SU-DHL-6 (cell line): ENCODE results near the gene GNAO1.

Experiments used
- H2AFZ ChIP-seq: fragments of 200-600 bp; sonication (generic); 2 replicates; pipeline ENCODE4 v1.6.1; 2014; ENCODE audit warnings: low read depth, mild to moderate bottlenecking, moderate library complexity, mixed read lengths, antibody characterized with exemption, low read length; ENCODE audit not compliant: severe bottlenecking
- H3F3A ChIP-seq: fragments of 200-600 bp; shearing (Covaris generic); 2 replicates; pipeline ENCODE4 v1.6.0; 2016; ENCODE audit warnings: antibody characterized with exemption, mild to moderate bottlenecking; ENCODE audit not compliant: insufficient read depth
- H3K27ac ChIP-seq: fragments of 200-600 bp; sonication (generic); 2 replicates; pipeline ENCODE4 v1.5.1; 2016; ENCODE audit warnings: low read depth, mild to moderate bottlenecking, low read length, moderate library complexity, mixed read lengths
- H3K27me3 ChIP-seq: fragments of 200-600 bp; sonication (generic), shearing (Covaris generic); 2 replicates; pipeline ENCODE4 v1.6.0; 2014; ENCODE audit warnings: mild to moderate bottlenecking, low read length
- H3K36me3 ChIP-seq: fragments of 200-600 bp; sonication (generic); 2 replicates; pipeline ENCODE4 v1.6.1; 2014; ENCODE audit warnings: mild to moderate bottlenecking, low read length, mixed read lengths
- H3K4me2 ChIP-seq: fragments of 300-600, 200-600 bp; shearing (Covaris generic), sonication (generic); 2 replicates; pipeline ENCODE4 v1.6.0; 2014; ENCODE audit warnings: low read length, low read depth, mild to moderate bottlenecking; ENCODE audit not compliant: poor library complexity, severe bottlenecking
- H3K4me3 ChIP-seq: fragments of 200-600 bp; sonication (generic); 2 replicates; pipeline ENCODE4 v1.5.1; 2014; ENCODE audit warnings: antibody characterized with exemption, low read length, mild to moderate bottlenecking, mixed read lengths; ENCODE audit not compliant: insufficient read depth, poor library complexity, severe bottlenecking
- H3K79me2 ChIP-seq: fragments of 200-600 bp; sonication (generic); 2 replicates; pipeline ENCODE4 v1.6.1; 2014; ENCODE audit warnings: mild to moderate bottlenecking, low read length, moderate library complexity; ENCODE audit not compliant: insufficient read depth
- H3K9ac ChIP-seq: fragments of 200-600 bp; sonication (generic); 2 replicates; pipeline ENCODE4 v1.7.0; 2014; ENCODE audit warnings: mild to moderate bottlenecking, low read length
- H3K9me2 ChIP-seq: fragments of 200-600 bp; sonication (generic); replicated peaks from 2 replicates; pipeline ENCODE4 v1.6.1; 2014; ENCODE audit warnings: low read length; ENCODE audit not compliant: insufficient read depth
- H3K9me3 ChIP-seq: fragments of 200-600 bp; sonication (generic); 2 replicates; pipeline ENCODE4 v1.6.1; 2014; ENCODE audit warnings: low read length, mixed read lengths; ENCODE audit not compliant: insufficient read depth
- H4K20me1 ChIP-seq: fragments of 200-600 bp; sonication (generic); 2 replicates; pipeline ENCODE4 v1.6.1; 2014; ENCODE audit warnings: low read depth, mild to moderate bottlenecking, antibody characterized with exemption, low read length, moderate library complexity, mixed read lengths
- EZH2phosphoT487 ChIP-seq: fragments of 200-600 bp; sonication (generic), shearing (Covaris generic); conservative IDR thresholded peaks from 2 replicates; pipeline ENCODE4 v1.6.1; 2018; ENCODE audit warnings: mild to moderate bottlenecking, antibody characterized with exemption, low read length, moderate library complexity, mixed read lengths
- TF ChIP-seq, protein P1 (sequence below): fragments of 200-600 bp; sonication (generic); IDR thresholded peaks from one replicate; pipeline ENCODE4 v1.5.1; 2017; ENCODE audit warnings: antibody characterized with exemption, mild to moderate bottlenecking, low read length, moderate library complexity; ENCODE audit not compliant: insufficient read depth, poor library complexity, severe bottlenecking

The GNAO1 gene

DNA sequence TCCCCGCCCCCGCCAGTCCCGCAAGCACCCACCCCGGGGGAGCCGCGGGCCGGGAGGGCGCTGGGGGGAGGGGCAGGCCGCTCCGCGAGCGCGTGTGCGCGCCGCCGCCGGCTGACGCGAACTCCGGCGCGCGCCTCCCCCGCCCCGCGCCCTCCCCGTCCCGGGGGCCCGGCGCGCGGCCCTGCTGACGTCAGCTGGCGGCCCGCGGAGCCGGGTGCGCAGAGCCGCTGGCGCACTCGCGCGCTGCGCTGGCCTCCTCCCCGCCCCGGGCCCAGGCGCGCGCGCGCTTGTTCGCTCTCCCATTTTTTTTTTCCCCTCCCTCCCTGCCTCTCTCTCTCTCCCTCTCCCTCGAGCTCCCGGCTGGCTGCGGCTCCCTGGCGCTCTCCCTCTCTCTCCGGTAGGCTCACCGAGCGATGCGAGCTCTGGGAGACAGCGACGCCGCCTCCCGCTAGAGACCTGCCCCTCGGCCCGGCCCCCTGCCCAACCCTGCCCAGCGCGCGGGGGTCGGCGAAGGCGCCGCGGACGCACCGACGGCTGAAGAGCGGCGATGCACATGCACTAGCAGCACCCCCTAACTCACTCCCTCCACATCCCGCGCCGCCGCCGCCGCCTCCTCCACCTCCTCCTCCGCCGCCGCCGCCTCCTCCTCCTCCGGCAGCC is at the start of gene GNAO1:
GNAO1 (plus strand) TSS at position 334 of the 660 bp plus-strand sequence. CDS start 747 bp downstream, outside the sequence.
- Histone ChIP-seq H3K9me2 (no peaks in the 10 kb centered on the region), H3K27me3 (no peaks in the 10 kb centered on the region), H3K9me3 (no peaks in the 10 kb centered on the region), H3K36me3 (no peaks in the 10 kb centered on the region), H4K20me1 (no peaks in the 10 kb centered on the region), H3K27ac (no peak within 1 kb of the TSS), H3K79me2 (no peaks in the 10 kb centered on the region), H3K9ac (no peak within 1 kb of the TSS), H3F3A (no peaks in the 10 kb centered on the region), H3K4me2 (no peak within 1 kb of the TSS), H3K4me3 (no peak within 1 kb of the TSS), H2AFZ (no peak within 1 kb of the TSS)
- no peak for TF ChIP-seq EZH2phosphoT487
- TF ChIP-seq, protein P1, sequence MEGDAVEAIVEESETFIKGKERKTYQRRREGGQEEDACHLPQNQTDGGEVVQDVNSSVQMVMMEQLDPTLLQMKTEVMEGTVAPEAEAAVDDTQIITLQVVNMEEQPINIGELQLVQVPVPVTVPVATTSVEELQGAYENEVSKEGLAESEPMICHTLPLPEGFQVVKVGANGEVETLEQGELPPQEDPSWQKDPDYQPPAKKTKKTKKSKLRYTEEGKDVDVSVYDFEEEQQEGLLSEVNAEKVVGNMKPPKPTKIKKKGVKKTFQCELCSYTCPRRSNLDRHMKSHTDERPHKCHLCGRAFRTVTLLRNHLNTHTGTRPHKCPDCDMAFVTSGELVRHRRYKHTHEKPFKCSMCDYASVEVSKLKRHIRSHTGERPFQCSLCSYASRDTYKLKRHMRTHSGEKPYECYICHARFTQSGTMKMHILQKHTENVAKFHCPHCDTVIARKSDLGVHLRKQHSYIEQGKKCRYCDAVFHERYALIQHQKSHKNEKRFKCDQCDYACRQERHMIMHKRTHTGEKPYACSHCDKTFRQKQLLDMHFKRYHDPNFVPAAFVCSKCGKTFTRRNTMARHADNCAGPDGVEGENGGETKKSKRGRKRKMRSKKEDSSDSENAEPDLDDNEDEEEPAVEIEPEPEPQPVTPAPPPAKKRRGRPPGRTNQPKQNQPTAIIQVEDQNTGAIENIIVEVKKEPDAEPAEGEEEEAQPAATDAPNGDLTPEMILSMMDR, result no peak

DNA sequence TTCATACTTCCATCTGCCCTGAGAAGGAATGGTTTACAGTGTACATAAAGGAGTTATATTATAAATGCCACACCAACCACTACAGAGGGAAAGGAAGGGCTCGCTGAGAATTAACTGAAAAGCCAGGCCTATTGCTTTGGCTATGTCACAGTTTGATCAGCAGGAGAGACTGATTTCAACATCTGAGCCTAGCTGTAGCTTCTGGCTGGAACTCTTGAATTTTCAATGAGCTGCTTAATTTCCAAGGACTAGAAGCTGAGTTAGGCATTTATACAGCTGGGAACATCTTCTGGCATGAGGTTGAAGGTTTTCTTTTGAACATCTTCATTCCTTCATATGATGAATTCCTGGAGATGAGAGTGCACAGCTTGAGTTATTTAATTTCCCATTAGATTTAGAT is 47.6 kb upstream of the GNAO1 start:
- no peaks in the 10 kb centered on the region for H3K27me3 ChIP-seq

DNA sequence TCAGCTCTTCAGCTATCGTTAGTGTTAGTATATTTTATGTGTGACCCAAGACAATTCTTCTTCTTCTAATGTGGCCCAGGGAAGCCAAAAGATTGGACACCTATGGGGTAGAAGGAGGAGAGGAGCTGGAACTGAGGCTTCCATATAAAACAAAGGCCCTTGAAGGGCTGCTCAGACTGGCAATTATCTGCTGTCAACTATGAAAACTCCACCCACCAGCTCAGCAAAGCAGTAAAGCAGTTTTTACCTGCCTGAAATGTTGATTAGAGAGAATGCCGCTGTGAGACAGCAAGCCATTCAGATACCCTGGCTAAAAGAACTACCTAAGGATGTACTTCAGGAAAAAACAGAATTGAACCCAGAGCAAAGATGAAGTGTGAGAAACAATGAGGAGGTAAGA is 45.9 kb upstream of the GNAO1 start:
- no peak overlapping the region for H3K9ac ChIP-seq
- H3K36me3 ChIP-seq, result no peaks in the 10 kb centered on the region
- H2AFZ ChIP-seq, result no peak overlapping the region

More for the DNA sequence above, 47.6 kb upstream of the GNAO1 start:
- Histone ChIP-seq H3K9ac (no peak overlapping the region), H3F3A (no peaks in the 10 kb centered on the region), H3K4me2 (no peak overlapping the region), H3K36me3 (no peaks in the 10 kb centered on the region), H3K27ac (no peak overlapping the region), H3K79me2 (no peaks in the 10 kb centered on the region), H2AFZ (no peak overlapping the region), H3K4me3 (no peak overlapping the region), H3K9me2 (no peaks in the 10 kb centered on the region), H3K9me3 (no peaks in the 10 kb centered on the region), H4K20me1 (no peaks in the 10 kb centered on the region)
- TF ChIP-seq, protein P1, result no peak
- no peak for TF ChIP-seq EZH2phosphoT487

More for the DNA sequence above, 45.9 kb upstream of the GNAO1 start:
- Histone ChIP-seq H3K9me2 (no peaks in the 10 kb centered on the region), H4K20me1 (no peaks in the 10 kb centered on the region), H3F3A (no peaks in the 10 kb centered on the region), H3K4me3 (no peak overlapping the region), H3K9me3 (no peaks in the 10 kb centered on the region), H3K4me2 (no peak overlapping the region), H3K27me3 (no peaks in the 10 kb centered on the region), H3K27ac (no peak overlapping the region), H3K79me2 (no peaks in the 10 kb centered on the region)
- no peak for TF ChIP-seq EZH2phosphoT487
- TF ChIP-seq, protein P1, result no peak
